ENCODE measurements around the gene CBR4.
"Not testable (repeated sequence)": the region's sequence is repeated elsewhere in the genome, so short reads cannot be mapped to it uniquely, and the experiment has no call there.

CBR4 gene

GRCh38 chr4:168993714-168994510, 16.1 kb downstream of the CBR4 start:
- DNase-seq (ENCODE audit: low spot score), result no peak

- DNase-seq (ENCODE audit: low spot score), result not testable (repeated sequence)
These were observed 17.0 kb downstream of the CBR4 start for GRCh38 chr4:168992952-168993482.

GRCh38 chr4:168981942-168982341, 28.1 kb downstream of the CBR4 start:
- DNase-seq (ENCODE audit: low spot score), result no peak

GRCh38 chr4:168981460-168981859, 28.6 kb downstream of the CBR4 start:
- DNase-seq (ENCODE audit: low spot score), result no peak

GRCh38 chr4:168979338-168979737, 30.7 kb downstream of the CBR4 start:
- DNase-seq (ENCODE audit: low spot score), result no peak

GRCh38 chr4:168978001-168978700, 31.9 kb downstream of the CBR4 start:
- DNase-seq (ENCODE audit: low spot score), result no peak

GRCh38 chr4:168972596-168972995, 37.5 kb downstream of the CBR4 start:
- DNase-seq (ENCODE audit: low spot score), result no peak

- DNase-seq (ENCODE audit: low spot score), result no peak
These were observed 49.3 kb downstream of the CBR4 start for GRCh38 chr4:168960716-168961115.

- DNase-seq (ENCODE audit: low spot score), result no peak
These were observed 54.4 kb downstream of the CBR4 start for GRCh38 chr4:168955674-168956073.

GRCh38 chr4:168952821-168953246, 57.2 kb downstream of the CBR4 start:
- not testable (repeated sequence) for DNase-seq (ENCODE audit: low spot score)

GRCh38 chr4:168945291-168945690, 64.8 kb downstream of the CBR4 start:
- DNase-seq (ENCODE audit: low spot score), result no peak

- no peak for DNase-seq (ENCODE audit: low spot score)
These were observed 67.1 kb downstream of the CBR4 start for GRCh38 chr4:168942985-168943384.
